Liver (tissue), 9 donors: ENCODE results near the gene SMG7. TPM values are rescaled to one million over a fixed set of nuclear protein-coding genes. Genes with fewer than 3 reads are reported as not detected.
"Not testable (repeated sequence)": the region's sequence is repeated elsewhere in the genome, so short reads cannot be mapped to it uniquely, and the experiment has no call there.

Source experiments
- DNase-seq: peaks from one replicate; pipeline ENCODE4 v3.0.0-alpha.2; 2017; ENCODE audit warnings: low spot score
- H3K27ac ChIP-seq, 2 donors: one replicate each; pipeline ENCODE4 v1.7.0; 2013; ENCODE audit warnings: inconsistent platforms in 2 of 2, low read length in 2 of 2, control low read depth in 1 of 2, low read depth in 1 of 2, mild to moderate bottlenecking in 1 of 2
- H3K27me3 ChIP-seq, 4 donors: one replicate each; pipeline versions ENCODE4 v1.6.1 to v1.7.0; 2013; ENCODE audit warnings: low read length in 3 of 4, inconsistent platforms in 1 of 4, mild to moderate bottlenecking in 1 of 4, moderate library complexity in 1 of 4; ENCODE audit not compliant: control insufficient read depth in 4 of 4, insufficient read depth in 4 of 4
- H3K36me3 ChIP-seq, 4 donors: one replicate each; pipeline versions ENCODE4 v1.6.1 to v1.7.0; 2013; ENCODE audit warnings: low read length in 3 of 4, mild to moderate bottlenecking in 3 of 4, low read depth in 1 of 4, moderate library complexity in 1 of 4; ENCODE audit not compliant: control insufficient read depth in 4 of 4, insufficient read depth in 3 of 4
- H3K4me1 ChIP-seq, 4 donors: one replicate each; pipeline versions ENCODE4 v1.6.1 to v1.7.0; 2013; ENCODE audit warnings: low read length in 3 of 4, mild to moderate bottlenecking in 3 of 4, moderate library complexity in 1 of 4; ENCODE audit not compliant: control insufficient read depth in 4 of 4, insufficient read depth in 4 of 4
- H3K4me3 ChIP-seq, 3 donors: one replicate each; pipeline versions ENCODE4 v1.6.1 to v1.7.0; 2013; ENCODE audit warnings: low read length in 3 of 3, control low read depth in 1 of 3, low read depth in 1 of 3, mild to moderate bottlenecking in 1 of 3
- H3K9ac ChIP-seq, 2 donors: one replicate each; pipeline ENCODE4 v1.7.0; 2013; ENCODE audit warnings: low read length in 2 of 2, mild to moderate bottlenecking in 2 of 2, moderate library complexity in 2 of 2, control low read depth in 1 of 2, low read depth in 1 of 2
- H3K9me3 ChIP-seq, 4 donors: one replicate each; pipeline versions ENCODE4 v1.6.1 to v1.7.0; 2013; ENCODE audit warnings: low read length in 3 of 4; ENCODE audit not compliant: control insufficient read depth in 4 of 4
- ATF3 ChIP-seq: IDR thresholded peaks from 2 replicates; pipeline ENCODE4 v1.6.1; 2016; ENCODE audit warnings: antibody characterized with exemption
- EGR1 ChIP-seq, 2 donors: IDR thresholded peaks; 2 replicates each; pipeline ENCODE4 v1.6.1; 2016 to 2018; ENCODE audit warnings: antibody characterized with exemption in 2 of 2, low read depth in 2 of 2
- FOXA1 ChIP-seq: IDR thresholded peaks from 2 replicates; pipeline ENCODE4 v1.6.1; 2016; ENCODE audit warnings: antibody characterized with exemption
- FOXA2 ChIP-seq: IDR thresholded peaks from 2 replicates; pipeline ENCODE4 v1.6.1; 2016; ENCODE audit warnings: antibody characterized with exemption
- GABPA ChIP-seq, 2 donors: IDR thresholded peaks in 1 of 2; conservative IDR thresholded peaks in 1 of 2; 2 replicates each; pipeline ENCODE4 v1.6.1; 2016; ENCODE audit warnings: antibody characterized with exemption in 2 of 2, mild to moderate bottlenecking in 1 of 2, moderate library complexity in 1 of 2
- HNF4A ChIP-seq, 2 donors: conservative IDR thresholded peaks; 2 replicates each; pipeline ENCODE4 v1.6.1; 2016; ENCODE audit warnings: antibody characterized with exemption in 2 of 2, mild to moderate bottlenecking in 2 of 2
- HNF4G ChIP-seq: IDR thresholded peaks from 2 replicates; pipeline ENCODE4 v1.6.1; 2016; ENCODE audit warnings: antibody characterized with exemption
- JUND ChIP-seq, 2 donors: IDR thresholded peaks; 2 replicates each; pipeline ENCODE4 v1.6.1; 2016; ENCODE audit warnings: antibody characterized with exemption in 2 of 2
- MAX ChIP-seq: IDR thresholded peaks from 2 replicates; pipeline ENCODE4 v1.6.1; 2016; ENCODE audit warnings: antibody characterized with exemption
- NR2F2 ChIP-seq: IDR thresholded peaks from 2 replicates; pipeline ENCODE4 v1.6.1; 2016; ENCODE audit warnings: antibody characterized with exemption
- RAD21 ChIP-seq, 2 donors: IDR thresholded peaks; 2 replicates each; pipeline ENCODE4 v1.6.1; 2016; ENCODE audit warnings: antibody characterized with exemption in 2 of 2, mild to moderate bottlenecking in 2 of 2
- RXRA ChIP-seq, 2 donors: IDR thresholded peaks; 2 replicates each; pipeline ENCODE4 v1.6.1; 2017 to 2018; ENCODE audit warnings: antibody characterized with exemption in 2 of 2, mild to moderate bottlenecking in 1 of 2
- SP1 ChIP-seq: IDR thresholded peaks from 2 replicates; pipeline ENCODE4 v1.6.1; 2018; ENCODE audit warnings: antibody characterized with exemption, mild to moderate bottlenecking
- TAF1 ChIP-seq: conservative IDR thresholded peaks from 2 replicates; pipeline ENCODE4 v1.6.1; 2016; ENCODE audit warnings: antibody characterized with exemption, mild to moderate bottlenecking
- YY1 ChIP-seq: IDR thresholded peaks from 2 replicates; pipeline ENCODE4 v1.6.1; 2016; ENCODE audit warnings: antibody characterized with exemption, mild to moderate bottlenecking
- ZBTB33 ChIP-seq: IDR thresholded peaks from 2 replicates; pipeline ENCODE4 v1.6.1; 2016; ENCODE audit warnings: antibody characterized with exemption
- WGBS: extraction: QIAGEN DNeasy Blood & Tissue Kit; methylation state at CpG from one replicate; pipeline ENCODE4 v1.1.7; 2013; 5-methylcytosine and 5-hydroxymethylcytosine counted together
- polyA plus RNA-seq, 2 donors: library from polyadenylated mRNA; stranded (reverse) in 1 of 2; unstranded in 1 of 2; fragments of 200-250 nt in 1 of 2; fragments of >200 nt in 1 of 2; fragmentation: Nextera tagmentation in 1 of 2; extraction: Ambion mirVana in 1 of 2; gene quantifications; one replicate each; pipeline versions ENCODE4 v1.2.1 to v1.2.3, GENCODE V29; 2013 to 2015
- total RNA-seq, 2 donors: library from RNA; depleted of rRNA; stranded (reverse); fragments of >200 nt; gene quantifications; one replicate each; pipeline ENCODE4 v1.2.3, GENCODE V29; 2014
- TF ChIP-seq, protein P1 (sequence below): IDR thresholded peaks from 2 replicates; pipeline ENCODE4 v1.6.1; 2016; ENCODE audit warnings: antibody characterized with exemption, mild to moderate bottlenecking
- TF ChIP-seq, protein P2 (sequence below): fragments of 150-350 bp; IDR thresholded peaks from 2 replicates; pipeline ENCODE4 v1.5.1; 2017; ENCODE audit warnings: improper control_type of control experiment, low read depth, low read length; ENCODE audit not compliant: missing input control
- donor health status: healthy.
- donor health status: healthy.
- donor health status: healthy.
- donor health status: healthy.
- donor health status: healthy.

The SMG7 gene
- total and polyA plus RNA-seq, 4 donors: 9.5 to 28.7 (median 13.6) TPM

DNA sequence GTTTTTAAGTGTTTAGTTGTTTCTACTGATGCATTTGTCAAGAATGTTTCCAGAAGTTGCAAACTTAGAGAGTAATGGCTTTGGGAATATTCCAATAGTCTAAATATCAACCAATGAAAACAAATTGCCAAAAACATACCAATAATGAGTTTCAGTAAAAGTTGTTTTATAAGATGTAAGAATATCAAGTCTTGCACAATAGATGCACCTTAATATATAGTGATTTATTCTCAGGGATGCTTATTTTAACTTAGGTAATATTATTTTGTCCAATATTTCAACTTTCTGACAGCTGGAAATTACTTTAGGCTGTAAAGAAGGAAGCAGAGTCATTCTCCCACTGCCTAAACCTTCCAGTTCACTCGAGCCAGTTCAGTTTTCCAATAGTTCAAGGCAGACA is 48.8 kb upstream of the SMG7 start:
- H3K27me3 ChIP-seq: peaks cover 0 to 3% (median 0%) of the 10 kb centered on the region in 4 donors
- H3K9ac ChIP-seq: no peak overlapping the region
- no peak overlapping the region for H3K4me3 ChIP-seq
- no peak for DNase-seq
- no peaks in the 10 kb centered on the region for H3K36me3 ChIP-seq
- no peaks in the 10 kb centered on the region for H3K4me1 ChIP-seq
- H3K27ac ChIP-seq: no peak overlapping the region
- peaks cover 0 to 2% (median 0%) of the 10 kb centered on the region in 4 donors for H3K9me3 ChIP-seq
- WGBS: 62% methylated on average over 1 of the region's 1 CpG
- no peak for TF ChIP-seq FOXA2
- no peak for TF ChIP-seq ATF3
- TF ChIP-seq MAX: no peak
- no peak for TF ChIP-seq RXRA (IDR thresholded peaks at IDR 0.05)
- TF ChIP-seq, protein P1, sequence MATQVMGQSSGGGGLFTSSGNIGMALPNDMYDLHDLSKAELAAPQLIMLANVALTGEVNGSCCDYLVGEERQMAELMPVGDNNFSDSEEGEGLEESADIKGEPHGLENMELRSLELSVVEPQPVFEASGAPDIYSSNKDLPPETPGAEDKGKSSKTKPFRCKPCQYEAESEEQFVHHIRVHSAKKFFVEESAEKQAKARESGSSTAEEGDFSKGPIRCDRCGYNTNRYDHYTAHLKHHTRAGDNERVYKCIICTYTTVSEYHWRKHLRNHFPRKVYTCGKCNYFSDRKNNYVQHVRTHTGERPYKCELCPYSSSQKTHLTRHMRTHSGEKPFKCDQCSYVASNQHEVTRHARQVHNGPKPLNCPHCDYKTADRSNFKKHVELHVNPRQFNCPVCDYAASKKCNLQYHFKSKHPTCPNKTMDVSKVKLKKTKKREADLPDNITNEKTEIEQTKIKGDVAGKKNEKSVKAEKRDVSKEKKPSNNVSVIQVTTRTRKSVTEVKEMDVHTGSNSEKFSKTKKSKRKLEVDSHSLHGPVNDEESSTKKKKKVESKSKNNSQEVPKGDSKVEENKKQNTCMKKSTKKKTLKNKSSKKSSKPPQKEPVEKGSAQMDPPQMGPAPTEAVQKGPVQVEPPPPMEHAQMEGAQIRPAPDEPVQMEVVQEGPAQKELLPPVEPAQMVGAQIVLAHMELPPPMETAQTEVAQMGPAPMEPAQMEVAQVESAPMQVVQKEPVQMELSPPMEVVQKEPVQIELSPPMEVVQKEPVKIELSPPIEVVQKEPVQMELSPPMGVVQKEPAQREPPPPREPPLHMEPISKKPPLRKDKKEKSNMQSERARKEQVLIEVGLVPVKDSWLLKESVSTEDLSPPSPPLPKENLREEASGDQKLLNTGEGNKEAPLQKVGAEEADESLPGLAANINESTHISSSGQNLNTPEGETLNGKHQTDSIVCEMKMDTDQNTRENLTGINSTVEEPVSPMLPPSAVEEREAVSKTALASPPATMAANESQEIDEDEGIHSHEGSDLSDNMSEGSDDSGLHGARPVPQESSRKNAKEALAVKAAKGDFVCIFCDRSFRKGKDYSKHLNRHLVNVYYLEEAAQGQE: no peak
- TF ChIP-seq HNF4G: no peak
- TF ChIP-seq YY1: no peak
- TF ChIP-seq, protein P2, sequence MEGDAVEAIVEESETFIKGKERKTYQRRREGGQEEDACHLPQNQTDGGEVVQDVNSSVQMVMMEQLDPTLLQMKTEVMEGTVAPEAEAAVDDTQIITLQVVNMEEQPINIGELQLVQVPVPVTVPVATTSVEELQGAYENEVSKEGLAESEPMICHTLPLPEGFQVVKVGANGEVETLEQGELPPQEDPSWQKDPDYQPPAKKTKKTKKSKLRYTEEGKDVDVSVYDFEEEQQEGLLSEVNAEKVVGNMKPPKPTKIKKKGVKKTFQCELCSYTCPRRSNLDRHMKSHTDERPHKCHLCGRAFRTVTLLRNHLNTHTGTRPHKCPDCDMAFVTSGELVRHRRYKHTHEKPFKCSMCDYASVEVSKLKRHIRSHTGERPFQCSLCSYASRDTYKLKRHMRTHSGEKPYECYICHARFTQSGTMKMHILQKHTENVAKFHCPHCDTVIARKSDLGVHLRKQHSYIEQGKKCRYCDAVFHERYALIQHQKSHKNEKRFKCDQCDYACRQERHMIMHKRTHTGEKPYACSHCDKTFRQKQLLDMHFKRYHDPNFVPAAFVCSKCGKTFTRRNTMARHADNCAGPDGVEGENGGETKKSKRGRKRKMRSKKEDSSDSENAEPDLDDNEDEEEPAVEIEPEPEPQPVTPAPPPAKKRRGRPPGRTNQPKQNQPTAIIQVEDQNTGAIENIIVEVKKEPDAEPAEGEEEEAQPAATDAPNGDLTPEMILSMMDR: no peak
- TF ChIP-seq NR2F2: no peak
- no peak for TF ChIP-seq JUND (IDR thresholded peaks at IDR 0.05)
- TF ChIP-seq EGR1 (IDR thresholded peaks at IDR 0.05; ENCODE audit: low read depth in 2 of 2): no peak
- TF ChIP-seq GABPA (IDR thresholded peaks at IDR 0.05 in 1 of 2, conservative IDR thresholded peaks at IDR 0.05 in 1 of 2): no peak
- no peak for TF ChIP-seq ZBTB33
- no peak for TF ChIP-seq TAF1
- TF ChIP-seq HNF4A (conservative IDR thresholded peaks at IDR 0.05): no peak
- no peak for TF ChIP-seq SP1

GRCh38 chr1:183424691-183425090 is 47.6 kb upstream of the SMG7 start:
- no peak overlapping the region for H3K4me3 ChIP-seq
- peaks cover 0 to 2% (median 0%) of the 10 kb centered on the region in 4 donors for H3K9me3 ChIP-seq
- no peak for DNase-seq
- TF ChIP-seq FOXA1: no peak
- TF ChIP-seq MAX: no peak
- no peak for TF ChIP-seq HNF4G
- no peak for TF ChIP-seq YY1
- no peak for TF ChIP-seq HNF4A (conservative IDR thresholded peaks at IDR 0.05)
- no peak for TF ChIP-seq RAD21 (IDR thresholded peaks at IDR 0.05)
- TF ChIP-seq EGR1 (IDR thresholded peaks at IDR 0.05; ENCODE audit: low read depth in 2 of 2): no peak
- TF ChIP-seq ATF3: no peak
- no peak for TF ChIP-seq RXRA (IDR thresholded peaks at IDR 0.05)
- TF ChIP-seq JUND (IDR thresholded peaks at IDR 0.05): no peak
- H3K36me3 ChIP-seq: no peaks in the 10 kb centered on the region
- H3K9ac ChIP-seq: no peak overlapping the region
- no peak overlapping the region for H3K27ac ChIP-seq
- H3K4me1 ChIP-seq: no peaks in the 10 kb centered on the region
- H3K27me3 ChIP-seq: no peaks in the 10 kb centered on the region

DNA sequence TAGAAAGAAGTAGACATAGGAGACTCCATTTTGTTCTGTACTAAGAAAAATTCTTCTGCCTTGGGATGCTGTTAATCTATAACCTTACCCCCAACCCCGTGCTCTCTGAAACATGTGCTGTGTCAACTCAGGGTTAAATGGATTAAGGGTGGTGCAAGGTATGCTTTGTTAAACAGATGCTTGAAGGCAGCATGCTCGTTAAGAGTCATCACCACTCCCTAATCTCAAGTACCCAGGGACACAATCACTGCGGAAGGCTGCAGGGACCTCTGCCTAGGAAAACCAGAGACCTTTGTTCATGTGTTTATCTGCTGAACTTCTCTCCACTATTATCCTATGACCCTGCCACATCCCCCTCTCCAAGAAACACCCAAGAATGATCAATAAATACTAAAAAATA is 44.7 kb upstream of the SMG7 start:
- H3K27ac ChIP-seq, H3K9ac ChIP-seq, H3K4me1 ChIP-seq, H3K4me3 ChIP-seq, H3K27me3 ChIP-seq, DNase-seq, H3K9me3 ChIP-seq, H3K36me3 ChIP-seq: not testable (repeated sequence)
- WGBS: 31% methylated on average over 3 of the region's 3 CpGs
